Measurements from ENCODE around the gene CIAPIN1.

DNA sequence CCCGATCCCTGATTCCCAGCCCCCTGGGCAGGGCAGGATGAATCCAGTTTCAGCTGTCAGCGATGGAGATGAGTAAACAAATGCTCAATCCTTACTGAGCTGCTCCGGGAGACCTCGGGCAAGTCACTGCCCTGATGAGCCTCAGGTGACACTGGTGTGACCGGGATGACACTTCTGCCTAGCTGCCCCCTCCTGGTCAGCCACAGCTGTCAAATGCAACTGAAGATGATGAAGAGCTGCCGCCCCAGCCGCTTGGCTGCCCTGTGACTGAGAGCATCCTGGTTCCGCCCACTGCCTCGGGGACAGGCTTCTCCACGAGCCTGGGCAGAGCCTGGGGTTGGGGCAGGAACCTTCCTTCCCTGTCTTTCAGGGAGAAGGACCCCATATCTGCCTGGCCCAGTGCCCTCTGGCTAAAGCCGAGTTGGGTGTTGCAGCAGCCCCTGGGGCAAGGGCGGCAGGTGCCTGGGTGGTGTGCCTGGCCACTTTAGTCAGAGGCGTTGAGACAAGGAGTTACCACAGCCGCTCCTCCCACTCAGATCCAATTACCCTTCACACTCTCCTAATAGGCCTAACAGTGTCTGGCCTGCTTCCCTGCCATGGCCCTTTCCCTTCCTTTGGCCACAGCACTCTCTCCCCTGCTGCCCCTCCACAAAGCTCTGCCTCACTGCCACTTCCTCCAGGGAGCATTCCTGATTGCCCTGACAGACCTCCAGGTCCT lies 37.2 kb downstream of the CIAPIN1 start:
- TF ChIP-seq, protein P1, sequence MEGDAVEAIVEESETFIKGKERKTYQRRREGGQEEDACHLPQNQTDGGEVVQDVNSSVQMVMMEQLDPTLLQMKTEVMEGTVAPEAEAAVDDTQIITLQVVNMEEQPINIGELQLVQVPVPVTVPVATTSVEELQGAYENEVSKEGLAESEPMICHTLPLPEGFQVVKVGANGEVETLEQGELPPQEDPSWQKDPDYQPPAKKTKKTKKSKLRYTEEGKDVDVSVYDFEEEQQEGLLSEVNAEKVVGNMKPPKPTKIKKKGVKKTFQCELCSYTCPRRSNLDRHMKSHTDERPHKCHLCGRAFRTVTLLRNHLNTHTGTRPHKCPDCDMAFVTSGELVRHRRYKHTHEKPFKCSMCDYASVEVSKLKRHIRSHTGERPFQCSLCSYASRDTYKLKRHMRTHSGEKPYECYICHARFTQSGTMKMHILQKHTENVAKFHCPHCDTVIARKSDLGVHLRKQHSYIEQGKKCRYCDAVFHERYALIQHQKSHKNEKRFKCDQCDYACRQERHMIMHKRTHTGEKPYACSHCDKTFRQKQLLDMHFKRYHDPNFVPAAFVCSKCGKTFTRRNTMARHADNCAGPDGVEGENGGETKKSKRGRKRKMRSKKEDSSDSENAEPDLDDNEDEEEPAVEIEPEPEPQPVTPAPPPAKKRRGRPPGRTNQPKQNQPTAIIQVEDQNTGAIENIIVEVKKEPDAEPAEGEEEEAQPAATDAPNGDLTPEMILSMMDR (IDR thresholded peaks at IDR 0.05; ENCODE audit: control extremely low read depth in 1 of 3, insufficient read depth in 1 of 3, low read depth in 1 of 3, low read length in 3 of 3), result no peak
- TF ChIP-seq RAD21 (IDR thresholded peaks at IDR 0.05 in 1 of 2, conservative IDR thresholded peaks at IDR 0.05 in 1 of 2; ENCODE audit: low read depth in 2 of 2, low read length in 2 of 2), result no peak; a peak in 1 of 4 replicates
- TF ChIP-seq SP1 (IDR thresholded peaks at IDR 0.05; ENCODE audit: low read depth, low read length), result no peak
- no peak for TF ChIP-seq SRF (IDR thresholded peaks at IDR 0.05; ENCODE audit: low read depth, low read length)
- TF ChIP-seq HDAC2 (IDR thresholded peaks at IDR 0.05; ENCODE audit: borderline replicate concordance in 1 of 2, low read depth in 2 of 2, low read length in 2 of 2), result no peak
- no peak for TF ChIP-seq RXRA (IDR thresholded peaks at IDR 0.05; ENCODE audit: insufficient read depth, low read depth, low read length)
- no peak for TF ChIP-seq TAF1 (IDR thresholded peaks at IDR 0.05; ENCODE audit: low read depth, low read length)
- TF ChIP-seq TBP (IDR thresholded peaks at IDR 0.05; ENCODE audit: low read depth, low read length), result no peak

Data from H1 (cell line).